GM23338 (cell line): ENCODE data around the gene SLC35A3.

ENCODE experiments used
- CREB1 ChIP-seq: fragments of 250-450 bp; sonication (Bioruptor Pico); IDR thresholded peaks from 2 replicates; pipeline ENCODE4 v1.5.0; 2020; ENCODE audit warnings: low read depth, mild to moderate bottlenecking, moderate library complexity
- CTCF ChIP-seq, 2 experiments: fragments of 200-600 bp in 1 of 2; sonication (generic) in 1 of 2; conservative IDR thresholded peaks; 2 replicates each; pipeline versions ENCODE4 v1.5.1 to v1.6.1; 2016 to 2017; ENCODE audit warnings: antibody characterized with exemption in 2 of 2, low read depth in 2 of 2, mild to moderate bottlenecking in 2 of 2, moderate library complexity in 1 of 2
- EZH2 ChIP-seq: fragments of 200-600 bp; sonication (generic); IDR thresholded peaks from one replicate; pipeline ENCODE4 v1.8.0; 2017; ENCODE audit warnings: antibody characterized with exemption, mild to moderate bottlenecking, low read depth; ENCODE audit not compliant: unreplicated experiment
- EZH2phosphoT487 ChIP-seq: fragments of 200-600 bp; sonication (generic); IDR thresholded peaks from one replicate; pipeline ENCODE4 v1.8.1; 2018; ENCODE audit warnings: antibody characterized with exemption; ENCODE audit not compliant: unreplicated experiment
- JUNB ChIP-seq: IDR thresholded peaks from one replicate; pipeline ENCODE4 v1.6.1; 2016; ENCODE audit warnings: antibody characterized with exemption; ENCODE audit not compliant: unreplicated experiment
- NANOG ChIP-seq: IDR thresholded peaks from 2 replicates; pipeline ENCODE4 v1.6.1; 2016; ENCODE audit warnings: antibody characterized with exemption, borderline replicate concordance
- POLR2AphosphoS5 ChIP-seq: IDR thresholded peaks from 2 replicates; pipeline ENCODE4 v1.6.1; 2016; ENCODE audit warnings: antibody characterized with exemption, low read depth
- REST ChIP-seq: IDR thresholded peaks from one replicate; pipeline ENCODE4 v1.6.1; 2018; ENCODE audit warnings: antibody characterized with exemption; ENCODE audit not compliant: unreplicated experiment
- STAT1 ChIP-seq: IDR thresholded peaks from one replicate; pipeline ENCODE4 v1.6.1; 2016; ENCODE audit warnings: antibody characterized with exemption; ENCODE audit not compliant: unreplicated experiment
- ZNF331 ChIP-seq: fragments of 250-450 bp; sonication (Bioruptor Pico); IDR thresholded peaks from 2 replicates; pipeline ENCODE4 v1.5.0; 2020; ENCODE audit warnings: low read depth, mild to moderate bottlenecking, moderate library complexity

GRCh38 chr1:99994496-99994895 is 24.7 kb downstream of the SLC35A3 start:
- no peak for TF ChIP-seq CTCF (conservative IDR thresholded peaks at IDR 0.05; ENCODE audit: low read depth in 2 of 2)
- TF ChIP-seq POLR2AphosphoS5 = no peak
- no peak for TF ChIP-seq CREB1 (CRISPR knock-in tag)
- TF ChIP-seq NANOG = no peak
- TF ChIP-seq EZH2phosphoT487 = no peak
- TF ChIP-seq JUNB = no peak
- no peak for TF ChIP-seq EZH2
- no peak for TF ChIP-seq ZNF331 (CRISPR knock-in tag)
- no peak for TF ChIP-seq REST
- TF ChIP-seq STAT1 = no peak
